GM19328 (cell line): Measurements from ENCODE around the gene CGB1.

Experiments
- ATAC-seq: cut with Tn5 transposase; IDR thresholded peaks from one replicate; pipeline ENCODE4 v1.9.1; 2021; ENCODE audit warnings: mild to moderate bottlenecking, moderate library complexity; ENCODE audit not compliant: unreplicated experiment

Gene CGB1

GRCh38 chr19:48999481-49000325, 37.0 kb downstream of the CGB1 start:
- ATAC-seq: no peak

- ATAC-seq: no peak
Measured at GRCh38 chr19:48997972-48998371, 38.7 kb downstream of the CGB1 start.

GRCh38 chr19:48994035-48994386, 42.7 kb downstream of the CGB1 start:
- ATAC-seq: no peak

- peak; percentile 91 for ATAC-seq
Measured at GRCh38 chr19:48993175-48994034, 43.3 kb downstream of the CGB1 start, which contains the start of the genes GYS1 and RUVBL2. GYS1 (minus strand) TSS chr19:48993309; CDS start chr19:48993112, 197 bp downstream. RUVBL2 (plus strand) TSS chr19:48993887; CDS start chr19:48993912, 25 bp downstream.

- no peak for ATAC-seq
Measured at GRCh38 chr19:48992581-48993174, 44.0 kb downstream of the CGB1 start.

- ATAC-seq: no peak
Measured at GRCh38 chr19:48991873-48992580, 44.7 kb downstream of the CGB1 start.

GRCh38 chr19:48991011-48991609, 45.6 kb downstream of the CGB1 start:
- no peak for ATAC-seq

- ATAC-seq: no peak
Measured at GRCh38 chr19:48990400-48990799, 46.3 kb downstream of the CGB1 start.

- ATAC-seq: no peak
Measured at GRCh38 chr19:48989701-48990291, 46.9 kb downstream of the CGB1 start.

GRCh38 chr19:48988860-48989259, 47.8 kb downstream of the CGB1 start:
- ATAC-seq: no peak

- no peak for ATAC-seq
Measured at GRCh38 chr19:48988286-48988685, 48.4 kb downstream of the CGB1 start.

GRCh38 chr19:48987323-48987722, 49.4 kb downstream of the CGB1 start:
- no peak for ATAC-seq

GRCh38 chr19:48986211-48986610, 50.5 kb downstream of the CGB1 start:
- ATAC-seq: no peak

GRCh38 chr19:48985711-48986110, 51.0 kb downstream of the CGB1 start:
- ATAC-seq: no peak
